Neural progenitor cell (in vitro differentiated cells): ENCODE data around the gene CD300C. TPM values are rescaled to one million over a fixed set of nuclear protein-coding genes. Genes with fewer than 3 reads are reported as not detected.
"Not testable (repeated sequence)": the region's sequence is repeated elsewhere in the genome, so short reads cannot be mapped to it uniquely, and the experiment has no call there.

ENCODE experiments used
- DNase-seq: peaks from one replicate; pipeline ENCODE4 v3.0.0-alpha.2; 2016; ENCODE audit warnings: low spot score
- H2AFZ ChIP-seq: fragments of 200-600 bp; sonication (generic); replicated peaks from 2 replicates; pipeline ENCODE4 v1.6.1; 2016; ENCODE audit warnings: antibody characterized with exemption
- H3F3A ChIP-seq: fragments of 200-600 bp; sonication (generic); 2 replicates; pipeline ENCODE4 v1.6.1; 2016; ENCODE audit warnings: antibody characterized with exemption, low read depth
- H3K27ac ChIP-seq: fragments of 200-600 bp; sonication (generic); 2 replicates; pipeline ENCODE4 v1.5.1; 2016; ENCODE audit warnings: mild to moderate bottlenecking
- H3K27me3 ChIP-seq: fragments of 200-600 bp; sonication (generic); 2 replicates; pipeline ENCODE4 v1.6.1; 2016; ENCODE audit warnings: mild to moderate bottlenecking, moderate library complexity
- H3K36me3 ChIP-seq: fragments of 200-600 bp; sonication (generic); 2 replicates; pipeline ENCODE4 v1.5.1; 2016
- H3K4me1 ChIP-seq: fragments of 200-600 bp; sonication (generic); 2 replicates; pipeline ENCODE4 v1.6.1; 2016; ENCODE audit warnings: mixed run types
- H3K4me2 ChIP-seq: fragments of 200-600 bp; sonication (generic); 2 replicates; pipeline ENCODE4 v1.6.1; 2016
- H3K4me3 ChIP-seq: fragments of 200-600 bp; sonication (generic); 2 replicates; pipeline ENCODE4 v1.5.1; 2016
- H3K79me2 ChIP-seq: fragments of 200-600 bp; sonication (generic); 2 replicates; pipeline ENCODE4 v1.6.1; 2016; ENCODE audit warnings: low read depth
- H3K9ac ChIP-seq: fragments of 200-600 bp; sonication (generic); 2 replicates; pipeline ENCODE4 v1.6.1; 2016
- H3K9me3 ChIP-seq: fragments of 200-600 bp; sonication (generic); 2 replicates; pipeline ENCODE4 v1.5.1; 2016; ENCODE audit warnings: low read depth
- H4K20me1 ChIP-seq: fragments of 200-600 bp; sonication (generic); 2 replicates; pipeline ENCODE4 v1.6.1; 2016; ENCODE audit warnings: low read depth
- H3K27ac Mint-ChIP-seq: 3 replicates; pipeline ENCODE4 v1.8.0; 2021; ENCODE audit warnings: mixed read lengths
- H3K27me3 Mint-ChIP-seq: 2 replicates; pipeline ENCODE4 v1.8.0; 2022; ENCODE audit warnings: low read depth, mild to moderate bottlenecking, inconsistent platforms, moderate library complexity, mixed read lengths; ENCODE audit not compliant: insufficient read depth
- H3K36me3 Mint-ChIP-seq: 3 replicates; pipeline ENCODE4 v1.8.0; 2021; ENCODE audit warnings: mixed read lengths
- H3K4me1 Mint-ChIP-seq: 3 replicates; pipeline ENCODE4 v1.8.0; 2021; ENCODE audit warnings: mixed read lengths
- H3K4me3 Mint-ChIP-seq: 3 replicates; pipeline ENCODE4 v1.8.0; 2021; ENCODE audit warnings: mild to moderate bottlenecking, moderate library complexity, mixed read lengths
- H3K9me3 Mint-ChIP-seq: 3 replicates; pipeline ENCODE4 v1.8.0; 2020; ENCODE audit warnings: mixed read lengths
- EZH2 ChIP-seq: fragments of 200-600 bp; sonication (generic); IDR thresholded peaks from 2 replicates; pipeline ENCODE4 v1.6.1; 2017; ENCODE audit warnings: antibody characterized with exemption, mild to moderate bottlenecking, moderate library complexity
- EZH2phosphoT487 ChIP-seq: fragments of 200-600 bp; sonication (generic); IDR thresholded peaks from 2 replicates; pipeline ENCODE4 v1.6.1; 2017; ENCODE audit warnings: antibody characterized with exemption
- total RNA-seq: library from RNA; depleted of rRNA; stranded (reverse); fragments of >200 nt; gene quantifications from 2 replicates; pipeline ENCODE4 v1.2.3, GENCODE V29; 2015; ENCODE audit warnings: low replicate concordance
- TF ChIP-seq, protein P1 (sequence below): fragments of 200-600 bp; sonication (generic); IDR thresholded peaks from 2 replicates; pipeline ENCODE4 v1.5.1; 2017; ENCODE audit warnings: antibody characterized with exemption, mild to moderate bottlenecking

The CD300C gene
- total RNA-seq, 1 donor from 2014 or later, result not detected

DNA sequence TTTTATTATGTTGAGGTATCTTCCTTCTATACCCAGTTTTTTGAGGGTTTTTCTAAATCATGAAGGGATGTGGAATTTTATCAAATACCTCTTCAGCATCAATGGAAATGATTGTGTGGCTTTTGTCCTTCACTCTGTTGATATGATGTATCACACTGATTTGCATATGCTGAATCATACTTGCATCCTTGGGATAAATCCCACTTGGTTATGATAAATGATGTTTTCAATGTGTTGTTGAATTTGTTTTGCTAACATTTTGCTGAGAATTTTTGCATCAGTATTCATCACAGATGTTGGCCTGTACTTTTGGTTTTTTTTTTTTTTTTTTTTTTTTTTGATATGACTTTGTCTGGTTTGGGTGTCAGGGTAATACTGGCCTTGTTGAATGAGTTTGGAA lies 37.8 kb downstream of the CD300C start:
- H2AFZ ChIP-seq, result no peak overlapping the region
- no peak overlapping the region for H3K27ac ChIP-seq
- H3K36me3 ChIP-seq, result no peaks in the 10 kb centered on the region
- H4K20me1 ChIP-seq, result no peaks in the 10 kb centered on the region
- peaks cover 26% of the 10 kb centered on the region for H3K27me3 ChIP-seq
- H3F3A ChIP-seq, result no peaks in the 10 kb centered on the region
- Mint-ChIP-seq H3K9me3 (no peaks in the 10 kb centered on the region), H3K4me1 (no peaks in the 10 kb centered on the region), H3K27ac (no peak overlapping the region), H3K36me3 (no peaks in the 10 kb centered on the region), H3K27me3 (no peaks in the 10 kb centered on the region), H3K4me3 (no peak overlapping the region)
- no peak overlapping the region for H3K9ac ChIP-seq
- no peak overlapping the region for H3K4me2 ChIP-seq
- TF ChIP-seq, protein P1, sequence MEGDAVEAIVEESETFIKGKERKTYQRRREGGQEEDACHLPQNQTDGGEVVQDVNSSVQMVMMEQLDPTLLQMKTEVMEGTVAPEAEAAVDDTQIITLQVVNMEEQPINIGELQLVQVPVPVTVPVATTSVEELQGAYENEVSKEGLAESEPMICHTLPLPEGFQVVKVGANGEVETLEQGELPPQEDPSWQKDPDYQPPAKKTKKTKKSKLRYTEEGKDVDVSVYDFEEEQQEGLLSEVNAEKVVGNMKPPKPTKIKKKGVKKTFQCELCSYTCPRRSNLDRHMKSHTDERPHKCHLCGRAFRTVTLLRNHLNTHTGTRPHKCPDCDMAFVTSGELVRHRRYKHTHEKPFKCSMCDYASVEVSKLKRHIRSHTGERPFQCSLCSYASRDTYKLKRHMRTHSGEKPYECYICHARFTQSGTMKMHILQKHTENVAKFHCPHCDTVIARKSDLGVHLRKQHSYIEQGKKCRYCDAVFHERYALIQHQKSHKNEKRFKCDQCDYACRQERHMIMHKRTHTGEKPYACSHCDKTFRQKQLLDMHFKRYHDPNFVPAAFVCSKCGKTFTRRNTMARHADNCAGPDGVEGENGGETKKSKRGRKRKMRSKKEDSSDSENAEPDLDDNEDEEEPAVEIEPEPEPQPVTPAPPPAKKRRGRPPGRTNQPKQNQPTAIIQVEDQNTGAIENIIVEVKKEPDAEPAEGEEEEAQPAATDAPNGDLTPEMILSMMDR, result no peak
- TF ChIP-seq EZH2, result no peak
- TF ChIP-seq EZH2phosphoT487, result no peak
- no peak for DNase-seq
- H3K79me2 ChIP-seq, result no peaks in the 10 kb centered on the region
- no peaks in the 10 kb centered on the region for H3K9me3 ChIP-seq
- no peak overlapping the region for H3K4me3 ChIP-seq
- no peaks in the 10 kb centered on the region for H3K4me1 ChIP-seq

DNA sequence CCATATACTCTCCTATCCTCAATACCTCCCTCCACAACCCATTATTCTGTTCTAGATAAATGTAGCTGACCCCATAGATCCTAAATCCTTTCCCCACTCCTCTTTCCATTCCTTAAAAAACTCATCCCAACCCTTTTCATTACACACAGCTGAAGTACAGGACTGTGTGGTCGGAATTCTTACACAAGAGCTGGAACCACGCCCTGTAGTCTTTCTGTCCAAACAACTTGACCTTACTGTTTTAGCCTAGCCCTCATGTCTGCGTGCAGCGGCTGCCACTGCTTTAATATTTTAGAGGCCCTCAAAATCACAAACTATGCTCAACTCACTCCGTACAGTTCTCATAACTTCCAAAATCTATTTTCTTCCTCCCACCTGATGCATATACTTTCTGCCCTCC lies 42.0 kb downstream of the CD300C start:
- H3K36me3 ChIP-seq, H3F3A ChIP-seq, H3K4me1 ChIP-seq, H2AFZ ChIP-seq, H3K4me1 Mint-ChIP-seq, H3K36me3 Mint-ChIP-seq, H3K4me3 Mint-ChIP-seq, H3K27ac ChIP-seq, H3K9me3 ChIP-seq, H3K79me2 ChIP-seq, H3K9me3 Mint-ChIP-seq, H3K9ac ChIP-seq, H4K20me1 ChIP-seq, H3K27me3 Mint-ChIP-seq, H3K27ac Mint-ChIP-seq, H3K4me3 ChIP-seq, H3K4me2 ChIP-seq, DNase-seq: not testable (repeated sequence)
- peaks cover 17% of the 10 kb centered on the region for H3K27me3 ChIP-seq

DNA sequence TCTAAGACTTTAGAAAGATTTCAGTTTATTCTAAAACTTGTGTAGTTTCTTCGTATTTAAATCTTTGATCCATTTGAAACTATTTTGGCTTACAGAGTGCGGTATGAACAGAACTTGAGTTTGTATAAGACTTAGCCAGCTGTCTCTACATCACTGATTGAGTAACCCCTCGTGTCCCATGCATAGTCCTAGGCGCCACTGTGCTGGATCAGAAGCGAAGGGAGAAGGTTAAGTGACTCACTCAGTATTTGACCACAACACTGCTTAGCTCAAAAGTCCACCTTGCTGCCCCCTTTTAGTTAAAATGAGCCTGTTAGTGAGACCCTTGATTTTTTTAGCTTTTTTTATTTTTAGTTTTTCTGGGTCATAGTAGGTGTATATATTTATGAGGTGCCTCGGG lies 43.1 kb downstream of the CD300C start:
- Mint-ChIP-seq H3K4me1 (no peaks in the 10 kb centered on the region), H3K4me3 (no peak overlapping the region), H3K9me3 (no peaks in the 10 kb centered on the region), H3K27me3 (peaks cover 2% of the 10 kb centered on the region), H3K27ac (no peak overlapping the region), H3K36me3 (no peaks in the 10 kb centered on the region)
- H3K27ac ChIP-seq, result no peak overlapping the region
- peaks cover 14% of the 10 kb centered on the region for H3K27me3 ChIP-seq
- no peaks in the 10 kb centered on the region for H4K20me1 ChIP-seq
- H3K79me2 ChIP-seq, result no peaks in the 10 kb centered on the region
- H3K4me3 ChIP-seq, result no peak overlapping the region
- H3F3A ChIP-seq, result no peaks in the 10 kb centered on the region
- TF ChIP-seq, protein P1, result no peak
- TF ChIP-seq EZH2phosphoT487 (no peak), EZH2 (no peak)
- no peaks in the 10 kb centered on the region for H3K4me1 ChIP-seq
- no peak overlapping the region for H3K9ac ChIP-seq
- H3K4me2 ChIP-seq, result no peak overlapping the region
- DNase-seq, result no peak
- H3K36me3 ChIP-seq, result no peaks in the 10 kb centered on the region
- no peak overlapping the region for H2AFZ ChIP-seq
- H3K9me3 ChIP-seq, result no peaks in the 10 kb centered on the region

DNA sequence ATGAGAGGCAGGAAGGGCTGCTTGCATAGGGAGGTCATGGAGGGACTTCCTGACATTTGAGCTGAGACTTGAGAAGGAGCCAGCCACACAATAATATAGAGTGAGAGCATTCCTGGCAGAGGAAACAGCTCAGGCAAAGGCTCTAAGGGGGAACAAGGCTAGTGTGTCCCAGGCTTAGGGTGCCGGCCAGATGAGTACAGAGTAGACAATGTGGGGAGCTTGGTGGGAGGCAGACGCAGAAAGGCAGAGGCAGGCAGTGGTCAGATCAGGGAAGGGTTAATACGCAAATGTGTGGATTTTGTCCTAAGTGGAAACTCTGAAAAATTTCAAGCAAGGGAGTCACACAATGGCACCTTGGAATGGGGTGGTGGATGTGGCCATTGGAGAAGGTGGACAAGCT lies 45.9 kb downstream of the CD300C start:
- Histone ChIP-seq H3K9me3 (no peaks in the 10 kb centered on the region), H3K36me3 (no peaks in the 10 kb centered on the region), H3K27ac (no peak overlapping the region), H3K4me2 (no peak overlapping the region), H3F3A (no peaks in the 10 kb centered on the region), H2AFZ (no peak overlapping the region), H3K4me1 (no peaks in the 10 kb centered on the region), H3K79me2 (no peaks in the 10 kb centered on the region), H3K9ac (no peak overlapping the region), H3K27me3 (peaks cover 13% of the 10 kb centered on the region), H4K20me1 (no peaks in the 10 kb centered on the region), H3K4me3 (no peak overlapping the region)
- H3K4me3 Mint-ChIP-seq, result peak overlapping the region; percentile 13
- DNase-seq, result no peak
- H3K36me3 Mint-ChIP-seq, result no peaks in the 10 kb centered on the region
- no peak for TF ChIP-seq EZH2
- TF ChIP-seq EZH2phosphoT487, result no peak
- TF ChIP-seq, protein P1, result no peak
- no peaks in the 10 kb centered on the region for H3K9me3 Mint-ChIP-seq
- peaks cover 2% of the 10 kb centered on the region for H3K27me3 Mint-ChIP-seq
- H3K4me1 Mint-ChIP-seq, result no peaks in the 10 kb centered on the region
- H3K27ac Mint-ChIP-seq, result no peak overlapping the region
